ENCODE results near the gene CA7.

- no peak for TF ChIP-seq CTCF (conservative IDR thresholded peaks at IDR 0.05 in 1 of 2, IDR thresholded peaks at IDR 0.05 in 1 of 2; ENCODE audit: low read depth in 1 of 2, low read length in 2 of 2)
- no peak for TF ChIP-seq EZH2 (IDR thresholded peaks at IDR 0.05; ENCODE audit: low read length, missing control alignments)
Observed at GRCh38 chr16:66862023-66862520, 17.9 kb downstream of the CA7 start.

All from fibroblast of lung (primary cell).